GM20431 (cell line): Measurements from ENCODE around the gene FGGY.
"Not testable (repeated sequence)": the region's sequence is repeated elsewhere in the genome, so short reads cannot be mapped to it uniquely, and the experiment has no call there.

Experiments
- in situ Hi-C: fragments of 300-500 bp; cut with MseI, MboI; formaldehyde crosslinking; loops from one replicate; pipeline ENCODE4 v1.15.0; 2020; ENCODE audit warnings: low sequenced_read_pairs; ENCODE audit not compliant: unreplicated experiment

Gene FGGY

GRCh38 chr1:59494145-59494833, 197.4 kb downstream of the FGGY start:
- in situ Hi-C loops = no loop called here

GRCh38 chr1:59496156-59496555, 199.3 kb downstream of the FGGY start:
- in situ Hi-C loops = not testable (repeated sequence)

GRCh38 chr1:59497616-59498015, 200.7 kb downstream of the FGGY start:
- in situ Hi-C loops = no loop called here

- in situ Hi-C loops = no loop called here
Measured at GRCh38 chr1:59498640-59499039, 201.7 kb downstream of the FGGY start.

GRCh38 chr1:59499273-59499942, 202.5 kb downstream of the FGGY start:
- in situ Hi-C loops = no loop called here

GRCh38 chr1:59499943-59500569, 203.2 kb downstream of the FGGY start:
- in situ Hi-C loops = no loop called here

- in situ Hi-C loops = no loop called here
Measured at GRCh38 chr1:59500950-59501742, 204.3 kb downstream of the FGGY start.

- in situ Hi-C loops = no loop called here
Measured at GRCh38 chr1:59502009-59502691, 205.3 kb downstream of the FGGY start.

- in situ Hi-C loops = no loop called here
Measured at GRCh38 chr1:59504276-59504675, 207.4 kb downstream of the FGGY start.

- in situ Hi-C loops = no loop called here
Measured at GRCh38 chr1:59505596-59506028, 208.7 kb downstream of the FGGY start.

- in situ Hi-C loops = no loop called here
Measured at GRCh38 chr1:59506952-59507351, 210.1 kb downstream of the FGGY start.

GRCh38 chr1:59509341-59509875, 212.5 kb downstream of the FGGY start:
- in situ Hi-C loops = no loop called here

- in situ Hi-C loops = no loop called here
Measured at GRCh38 chr1:59510249-59510648, 213.4 kb downstream of the FGGY start.

GRCh38 chr1:59511476-59512465, 214.9 kb downstream of the FGGY start:
- in situ Hi-C loops = no loop called here

GRCh38 chr1:59512702-59513101, 215.8 kb downstream of the FGGY start:
- in situ Hi-C loops = no loop called here

- in situ Hi-C loops = no loop called here
Measured at GRCh38 chr1:59514061-59514909, 217.4 kb downstream of the FGGY start.

- in situ Hi-C loops = no loop called here
Measured at GRCh38 chr1:59516881-59517280, 220.0 kb downstream of the FGGY start.

GRCh38 chr1:59520194-59520593, 223.3 kb downstream of the FGGY start:
- in situ Hi-C loops = no loop called here
